HG03039 (cell line): ENCODE measurements around the gene TSEN15.
"Not testable (repeated sequence)": the region's sequence is repeated elsewhere in the genome, so short reads cannot be mapped to it uniquely, and the experiment has no call there.

Experiments used
- ATAC-seq: cut with Tn5 transposase; IDR thresholded peaks from one replicate; pipeline ENCODE4 v1.9.1; 2021; ENCODE audit warnings: mild to moderate bottlenecking, moderate library complexity; ENCODE audit not compliant: unreplicated experiment

The TSEN15 gene

GRCh38 chr1:184096005-184096404 lies 44.5 kb downstream of the TSEN15 start:
- ATAC-seq, result no peak

DNA sequence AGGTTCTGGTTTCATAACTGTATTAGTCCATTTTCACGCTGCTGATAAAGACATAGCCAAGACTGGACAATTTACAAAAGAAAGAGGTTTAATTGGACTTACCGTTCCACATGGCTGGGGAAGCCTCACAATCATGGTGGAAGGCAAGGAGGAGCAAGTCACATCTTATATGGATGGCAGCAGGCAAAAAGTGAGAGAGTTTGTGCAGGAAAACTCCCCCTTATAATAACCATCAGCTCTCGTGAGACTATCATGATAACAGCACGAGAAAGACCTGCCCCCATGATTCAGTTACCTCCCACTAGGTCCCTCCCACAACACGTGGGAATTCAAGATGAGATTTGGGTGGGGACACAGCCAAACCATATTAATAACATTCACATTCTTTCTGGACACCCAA lies 45.0 kb downstream of the TSEN15 start:
- ATAC-seq, result not testable (repeated sequence)

- ATAC-seq, result no peak
These were observed 49.6 kb downstream of the TSEN15 start for GRCh38 chr1:184101141-184101540.

- ATAC-seq, result no peak
These were observed 50.0 kb downstream of the TSEN15 start for GRCh38 chr1:184101571-184101970.

- ATAC-seq, result no peak
These were observed 59.0 kb downstream of the TSEN15 start for GRCh38 chr1:184110272-184111204.

GRCh38 chr1:184112176-184112948 lies 60.8 kb downstream of the TSEN15 start:
- ATAC-seq, result no peak

DNA sequence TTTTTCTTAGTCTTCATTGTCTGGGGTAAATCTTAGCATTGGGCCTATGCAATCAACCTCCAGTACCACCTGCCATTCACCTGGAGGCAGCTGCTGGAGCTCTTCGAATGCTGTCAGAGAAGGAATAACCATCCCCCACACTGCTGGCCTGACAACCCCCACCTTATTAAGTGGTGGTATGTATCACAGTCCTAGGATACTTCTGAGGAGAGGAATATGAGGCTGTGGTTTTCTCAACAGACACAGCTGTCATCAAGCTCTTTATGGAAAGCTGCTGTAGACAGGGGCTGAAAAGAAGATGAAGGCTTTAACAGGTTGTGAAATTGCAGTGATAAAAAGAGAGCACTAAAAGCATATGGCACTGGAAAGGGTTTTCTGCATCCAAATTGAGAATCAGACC lies 61.7 kb downstream of the TSEN15 start:
- no peak for ATAC-seq

- no peak for ATAC-seq
These were observed 63.4 kb downstream of the TSEN15 start for GRCh38 chr1:184114818-184115398.

DNA sequence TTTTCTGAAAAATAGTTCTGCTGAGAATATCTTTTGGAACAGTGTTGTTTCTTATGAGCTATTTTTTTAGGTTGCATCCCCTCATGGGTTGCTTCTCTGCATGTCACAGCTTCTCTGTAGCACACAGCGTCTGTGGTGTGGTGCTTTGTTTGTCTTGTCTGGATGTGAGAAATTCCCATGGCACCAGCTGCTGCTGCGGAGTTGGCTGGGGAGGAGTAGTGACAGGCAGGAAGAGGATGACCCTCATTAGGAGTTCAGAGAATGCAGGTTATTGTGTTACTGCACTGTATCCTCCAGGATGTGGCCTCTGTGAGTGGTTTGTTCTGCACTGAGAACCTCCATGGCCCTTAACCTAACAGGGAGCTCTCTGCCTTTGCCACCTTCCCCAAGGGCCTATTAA lies 64.8 kb downstream of the TSEN15 start:
- no peak for ATAC-seq

- no peak for ATAC-seq
These were observed 66.5 kb downstream of the TSEN15 start for GRCh38 chr1:184118046-184118445.
